Measurements from ENCODE around the gene TCOF1.

The TCOF1 gene

GRCh38 chr5:150357326-150358260 lies at the start of gene TCOF1:
Gene TCOF1, plus strand, starts transcription at chr5:150357697. Its CDS starts 50 bp downstream, at chr5:150357747.
- H3K27ac ChIP-seq (ENCODE audit: low read length) = peak within 1 kb of the TSS; percentile 70
- H3K4me1 ChIP-seq (ENCODE audit: insufficient read depth, low read length) = peaks cover 34% of the 10 kb centered on the region
- H3K4me2 ChIP-seq (ENCODE audit: insufficient read depth, low read length) = peak within 1 kb of the TSS; percentile 68
- H3K36me3 ChIP-seq (ENCODE audit: insufficient read depth, low read length) = peaks cover 33% of the 10 kb centered on the region
- H2AFZ ChIP-seq (ENCODE audit: low read depth, low read length) = peak within 1 kb of the TSS; percentile 97
- peak within 1 kb of the TSS; percentile 73 to 90; a peak in 3 of 4 replicates for H3K4me3 ChIP-seq (ENCODE audit: low read depth in 1 of 2, low read length in 2 of 2)
- peaks cover 3% of the 10 kb centered on the region for H3K27me3 ChIP-seq (ENCODE audit: insufficient read depth, low read length, poor library complexity)
- no peaks in the 10 kb centered on the region for H3K9me3 ChIP-seq (ENCODE audit: insufficient read depth, low read length, severe bottlenecking)
- H3K79me2 ChIP-seq (ENCODE audit: insufficient read depth, low read length) = peaks cover 49% of the 10 kb centered on the region
- peak; percentile 96 for ATAC-seq (ENCODE audit: insufficient read depth, low read depth)
- peak; percentile 97 for DNase-seq
- H3K9ac ChIP-seq (ENCODE audit: low read depth, low read length) = peak within 1 kb of the TSS; percentile 78
- peaks cover 30% of the 10 kb centered on the region; the same call in 1 of the 2 replicates for H4K20me1 ChIP-seq (ENCODE audit: insufficient read depth, low read length)
- TF ChIP-seq EZH2 (IDR thresholded peaks at IDR 0.05; ENCODE audit: borderline replicate concordance, low read depth, low read length, severe bottlenecking) = no peak
- no peak for TF ChIP-seq CTCF (IDR thresholded peaks at IDR 0.05; ENCODE audit: borderline replicate concordance, extremely low read depth, low read length, poor library complexity, severe bottlenecking)

DNA sequence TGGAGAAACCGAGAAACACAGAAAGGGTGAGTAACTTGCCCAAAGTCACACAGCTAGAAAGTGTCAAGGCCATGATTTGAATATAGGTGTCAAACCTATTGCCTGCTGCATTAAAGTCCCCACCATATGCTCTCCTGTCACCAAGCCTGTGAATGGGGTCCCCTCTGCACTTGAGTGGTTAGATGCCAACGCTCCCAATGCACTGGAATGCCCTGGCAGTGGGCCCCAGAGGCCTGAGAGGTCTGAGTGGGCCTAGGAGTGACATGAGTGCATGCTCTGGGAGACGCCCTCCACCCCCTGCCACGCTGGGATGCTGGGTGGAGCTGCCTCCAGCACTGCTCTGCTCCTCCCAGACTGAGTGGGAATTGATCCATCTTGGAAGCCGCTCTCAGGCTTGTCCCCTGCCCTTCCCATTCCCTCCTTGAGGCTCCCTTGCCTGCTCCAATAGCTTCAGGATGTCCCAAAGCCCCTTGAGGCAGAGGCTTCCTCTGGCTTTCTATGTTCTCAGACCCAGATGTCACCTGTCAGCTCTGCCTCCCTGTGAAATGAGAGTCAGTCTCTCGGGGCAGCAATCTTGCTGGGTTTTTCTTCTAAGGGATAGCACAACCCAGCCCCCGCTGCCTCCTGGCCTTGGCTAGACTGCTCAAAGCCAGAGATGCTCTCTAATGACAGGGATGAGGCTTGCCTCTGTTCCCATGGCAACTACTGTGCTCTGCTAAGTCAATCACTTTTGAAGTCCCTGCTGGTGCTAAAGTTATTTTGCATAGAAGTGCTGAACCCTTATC lies 48.2 kb upstream of the TCOF1 start:
- H3K4me1 ChIP-seq (ENCODE audit: insufficient read depth, low read length) = no peaks in the 10 kb centered on the region
- no peak overlapping the region for H3K4me2 ChIP-seq (ENCODE audit: insufficient read depth, low read length)
- no peak overlapping the region for H3K27ac ChIP-seq (ENCODE audit: low read length)
- DNase-seq = no peak
- H3K9ac ChIP-seq (ENCODE audit: low read depth, low read length) = no peak overlapping the region
- H4K20me1 ChIP-seq (ENCODE audit: insufficient read depth, low read length) = peaks cover 3% of the 10 kb centered on the region; the same call in 1 of the 2 replicates
- no peaks in the 10 kb centered on the region for H3K79me2 ChIP-seq (ENCODE audit: insufficient read depth, low read length)
- no peak overlapping the region for H2AFZ ChIP-seq (ENCODE audit: low read depth, low read length)
- peaks cover 16% of the 10 kb centered on the region for H3K27me3 ChIP-seq (ENCODE audit: insufficient read depth, low read length, poor library complexity)
- H3K36me3 ChIP-seq (ENCODE audit: insufficient read depth, low read length) = no peaks in the 10 kb centered on the region
- no peak for ATAC-seq (ENCODE audit: insufficient read depth, low read depth)
- H3K4me3 ChIP-seq (ENCODE audit: low read depth in 1 of 2, low read length in 2 of 2) = no peak overlapping the region
- H3K9me3 ChIP-seq (ENCODE audit: insufficient read depth, low read length, severe bottlenecking) = no peaks in the 10 kb centered on the region
- no peak for TF ChIP-seq CTCF (IDR thresholded peaks at IDR 0.05; ENCODE audit: borderline replicate concordance, extremely low read depth, low read length, poor library complexity, severe bottlenecking)
- no peak for TF ChIP-seq EZH2 (IDR thresholded peaks at IDR 0.05; ENCODE audit: borderline replicate concordance, low read depth, low read length, severe bottlenecking)

- H3K9me3 ChIP-seq (ENCODE audit: insufficient read depth, low read length, severe bottlenecking) = no peaks in the 10 kb centered on the region
- no peak for TF ChIP-seq EZH2 (IDR thresholded peaks at IDR 0.05; ENCODE audit: borderline replicate concordance, low read depth, low read length, severe bottlenecking)
- no peak for TF ChIP-seq CTCF (IDR thresholded peaks at IDR 0.05; ENCODE audit: borderline replicate concordance, extremely low read depth, low read length, poor library complexity, severe bottlenecking)
- no peak overlapping the region for H3K4me3 ChIP-seq (ENCODE audit: low read depth in 1 of 2, low read length in 2 of 2)
- no peak overlapping the region for H3K9ac ChIP-seq (ENCODE audit: low read depth, low read length)
- H2AFZ ChIP-seq (ENCODE audit: low read depth, low read length) = no peak overlapping the region
- no peaks in the 10 kb centered on the region for H3K79me2 ChIP-seq (ENCODE audit: insufficient read depth, low read length)
- H3K36me3 ChIP-seq (ENCODE audit: insufficient read depth, low read length) = no peaks in the 10 kb centered on the region
- H3K27ac ChIP-seq (ENCODE audit: low read length) = no peak overlapping the region
- ATAC-seq (ENCODE audit: insufficient read depth, low read depth) = no peak
- H3K4me1 ChIP-seq (ENCODE audit: insufficient read depth, low read length) = no peaks in the 10 kb centered on the region
- peaks cover 3% of the 10 kb centered on the region; the same call in 1 of the 2 replicates for H4K20me1 ChIP-seq (ENCODE audit: insufficient read depth, low read length)
- H3K27me3 ChIP-seq (ENCODE audit: insufficient read depth, low read length, poor library complexity) = peaks cover 13% of the 10 kb centered on the region
- no peak for DNase-seq
- no peak overlapping the region for H3K4me2 ChIP-seq (ENCODE audit: insufficient read depth, low read length)
These were observed 47.6 kb upstream of the TCOF1 start for GRCh38 chr5:150309886-150310239.

Measured in DND-41 (cell line).